ENCODE data around the gene CASP8AP2.

GRCh38 chr6:89826029-89826528, 3.6 kb upstream of the CASP8AP2 start:
- TF ChIP-seq CTCF (IDR thresholded peaks at IDR 0.05) (no peak), EP300 (IDR thresholded peaks at IDR 0.05) (no peak)
